ENCODE measurements around the gene RAB3C.

Gene RAB3C

DNA sequence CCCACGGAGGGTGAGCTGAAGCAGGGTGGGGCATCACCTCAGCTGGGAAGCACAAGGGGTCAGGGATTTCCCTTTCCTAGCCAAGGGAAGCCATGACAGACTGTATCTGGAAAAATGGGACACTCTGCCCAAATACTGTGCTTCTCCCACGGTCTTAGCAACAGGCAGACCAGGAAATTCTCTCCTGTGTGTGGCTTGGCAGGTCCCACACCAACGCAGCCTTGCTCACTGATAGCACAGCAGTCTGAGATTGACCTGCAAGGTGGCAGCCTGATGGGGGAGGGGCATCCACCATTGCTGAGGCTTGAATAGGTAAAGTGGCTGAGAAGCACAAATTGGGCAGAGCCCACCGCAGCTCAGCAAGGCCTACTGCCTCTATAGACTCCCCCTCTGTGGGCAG lies 23.2 kb downstream of the RAB3C start:
- DNase-seq = no peak

DNA sequence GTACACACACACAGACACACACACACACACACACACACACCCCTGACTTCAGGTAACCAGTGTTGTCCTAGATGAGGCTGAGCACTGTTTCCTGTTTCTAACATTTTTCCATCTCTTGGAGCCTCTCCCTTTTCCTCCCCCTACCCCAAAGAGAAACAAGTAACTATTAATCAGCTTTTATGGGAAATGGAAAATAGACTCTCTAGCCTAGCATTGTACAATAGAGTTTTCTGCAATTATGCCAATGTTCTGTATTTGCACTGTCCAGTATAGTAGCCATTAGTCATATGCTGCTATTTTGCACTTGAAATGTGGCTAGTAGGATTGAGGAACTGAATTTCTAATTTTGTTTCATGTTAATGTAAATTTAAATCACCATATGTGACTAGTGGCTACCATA lies 33.1 kb downstream of the RAB3C start:
- no peak for DNase-seq

DNA sequence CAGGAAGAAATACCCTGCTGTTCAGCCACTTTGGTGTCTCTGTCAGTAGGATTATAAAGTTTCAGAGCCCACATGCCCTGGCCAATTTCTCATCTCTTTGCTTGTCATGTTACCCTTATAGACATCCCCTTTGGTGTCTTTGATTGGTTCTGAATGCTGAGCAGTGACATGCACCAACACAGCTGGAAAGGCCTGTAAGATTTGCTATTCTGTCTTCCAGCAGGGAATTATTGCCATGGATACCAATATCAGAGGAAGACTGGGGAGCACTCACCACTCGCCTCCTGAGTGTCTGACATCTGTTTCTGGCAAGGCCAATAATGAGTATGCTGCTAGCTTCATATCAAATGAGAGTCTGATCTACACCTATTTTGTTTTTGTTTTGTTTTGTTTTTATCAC lies 34.4 kb downstream of the RAB3C start:
- DNase-seq = no peak

DNA sequence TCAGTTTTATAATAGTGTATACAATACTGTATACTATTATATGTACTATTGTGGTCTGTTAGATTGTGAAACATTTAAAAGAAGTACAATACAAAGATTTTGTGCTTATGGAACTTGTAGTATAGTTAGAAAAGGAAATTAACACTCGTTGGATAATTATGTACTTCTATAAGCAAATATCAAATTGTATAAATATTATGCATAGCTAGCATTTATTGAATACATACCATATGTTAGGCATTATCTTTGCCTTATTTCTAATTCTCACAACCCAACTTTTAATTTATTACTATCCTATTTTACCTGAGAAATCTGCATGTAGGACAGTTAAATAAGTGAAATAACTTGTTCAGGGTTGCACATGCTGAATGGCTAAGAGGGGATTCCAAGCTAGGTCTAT lies 37.5 kb downstream of the RAB3C start:
- no peak for DNase-seq

DNA sequence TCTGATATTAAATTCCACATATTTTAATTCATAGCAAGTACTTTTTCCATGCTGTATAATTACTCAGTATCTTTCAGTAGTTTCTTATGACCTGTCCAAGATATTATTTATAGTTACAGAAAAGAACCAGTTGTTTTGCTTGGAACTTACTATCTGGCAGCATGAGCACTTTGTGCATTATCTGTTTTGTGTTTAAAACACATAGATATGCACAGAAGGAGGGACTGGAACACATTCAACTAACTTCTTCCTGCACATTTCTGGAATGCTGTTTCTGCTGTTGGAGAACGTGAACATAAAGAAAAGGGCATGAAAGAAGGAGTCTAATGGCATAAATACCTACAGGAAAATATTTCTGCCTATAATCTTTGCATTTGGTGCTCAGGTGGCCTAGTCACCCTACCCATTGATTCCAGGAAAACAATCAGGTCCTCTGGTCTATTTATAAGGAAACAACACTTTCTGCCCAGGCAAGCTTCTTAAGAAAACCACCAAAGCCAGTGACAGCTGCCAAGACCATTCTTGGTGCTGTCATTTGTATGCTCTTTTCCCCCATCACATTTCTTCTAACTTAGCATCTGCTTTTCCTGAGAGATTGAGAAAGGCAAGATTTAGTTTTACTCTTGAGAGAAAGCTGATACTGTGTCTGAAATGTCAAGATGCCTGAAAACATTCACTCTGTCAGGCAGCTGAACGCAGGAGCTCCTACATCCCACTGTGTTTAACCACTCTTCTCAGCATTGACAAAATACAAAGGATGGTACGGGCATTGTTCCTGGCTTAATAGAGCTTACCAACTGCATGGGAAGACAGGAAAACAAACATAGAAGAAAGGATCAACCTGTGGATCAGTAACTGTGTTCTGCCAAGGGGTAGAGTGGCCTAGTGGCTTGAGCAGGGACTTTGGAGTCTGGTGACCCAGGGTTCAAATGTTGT lies 40.3 kb downstream of the RAB3C start:
- DNase-seq = peak; percentile 1

DNA sequence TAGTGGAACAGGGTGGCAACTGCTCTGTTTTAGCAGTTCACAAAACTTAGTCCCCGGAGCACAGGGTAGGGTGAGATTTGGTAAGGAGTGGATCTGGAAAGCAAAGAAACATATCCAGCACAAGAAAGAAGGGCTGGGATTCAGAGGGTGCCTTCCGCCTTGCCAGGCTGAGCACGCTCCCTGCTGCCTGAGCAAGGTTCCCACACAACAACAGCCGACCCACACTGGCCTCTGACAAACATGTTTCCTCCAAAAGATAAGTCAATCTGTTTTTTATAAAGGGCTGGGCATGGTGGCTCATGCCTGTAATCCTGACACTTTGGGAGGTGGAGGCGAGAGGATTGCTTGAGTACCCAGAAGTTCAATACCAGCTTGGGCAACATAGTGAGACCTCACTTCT lies 45.8 kb downstream of the RAB3C start:
- no peak for DNase-seq

DNA sequence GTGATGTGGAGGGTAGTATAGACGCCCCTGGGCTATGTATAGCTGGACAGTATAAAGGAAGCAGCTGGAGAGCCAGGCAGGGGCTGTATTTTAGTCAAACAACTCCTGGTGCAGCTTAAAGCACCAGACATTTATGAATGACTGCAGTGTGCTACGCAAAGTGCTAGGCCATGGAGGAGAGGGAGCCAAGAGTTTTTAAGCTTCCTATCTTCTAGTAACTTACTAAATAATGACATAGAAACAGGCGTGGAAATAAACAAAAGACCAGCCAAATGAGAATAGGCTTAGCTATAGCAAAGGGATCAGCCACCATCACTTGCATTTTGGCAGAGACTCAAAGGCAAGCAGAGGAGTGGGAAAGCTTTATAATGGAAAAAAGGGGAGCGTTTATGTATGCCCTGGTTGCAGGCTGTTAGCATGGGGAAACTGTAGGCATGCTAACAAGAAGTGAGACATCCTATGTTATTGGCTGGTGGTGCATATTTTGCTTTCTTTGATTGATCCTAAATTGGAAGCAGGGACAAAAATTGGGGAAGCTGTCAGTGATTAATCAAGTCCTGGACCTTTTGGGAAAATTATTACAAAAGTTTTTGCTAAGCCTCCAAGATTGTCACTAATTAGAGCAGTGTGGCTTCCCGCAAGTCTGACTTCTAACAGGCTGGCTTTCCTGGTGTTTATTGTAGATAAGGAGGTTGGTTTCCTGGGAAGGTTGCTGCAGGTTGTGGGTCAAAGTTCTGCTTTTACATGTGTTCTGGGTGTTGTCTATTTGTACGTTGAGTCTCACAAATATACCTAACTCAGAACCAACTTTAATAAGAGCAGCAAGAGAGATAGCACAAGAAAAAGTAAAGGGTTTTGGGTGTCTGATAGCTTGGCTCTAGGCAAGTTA lies 46.6 kb downstream of the RAB3C start:
- DNase-seq = no peak

DNA sequence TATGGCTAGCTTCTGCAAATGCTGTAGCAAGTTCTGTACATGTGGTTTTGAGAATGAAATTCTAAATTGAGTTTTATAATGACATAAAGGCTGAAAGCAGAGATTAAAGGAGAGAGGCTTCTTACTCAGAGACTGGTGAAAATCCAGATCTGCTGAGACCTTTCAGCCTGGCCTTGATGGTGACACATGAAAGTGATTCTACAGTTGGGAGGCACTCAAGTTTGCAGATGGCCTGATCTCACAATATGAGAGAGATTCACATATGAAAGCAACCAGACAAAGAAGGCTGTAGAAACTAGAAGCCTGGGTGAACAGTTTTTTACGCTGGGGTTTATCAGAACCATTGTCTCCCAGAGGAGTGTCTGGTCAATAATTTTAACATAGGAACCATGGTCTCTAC lies 49.0 kb downstream of the RAB3C start:
- no peak for DNase-seq

DNA sequence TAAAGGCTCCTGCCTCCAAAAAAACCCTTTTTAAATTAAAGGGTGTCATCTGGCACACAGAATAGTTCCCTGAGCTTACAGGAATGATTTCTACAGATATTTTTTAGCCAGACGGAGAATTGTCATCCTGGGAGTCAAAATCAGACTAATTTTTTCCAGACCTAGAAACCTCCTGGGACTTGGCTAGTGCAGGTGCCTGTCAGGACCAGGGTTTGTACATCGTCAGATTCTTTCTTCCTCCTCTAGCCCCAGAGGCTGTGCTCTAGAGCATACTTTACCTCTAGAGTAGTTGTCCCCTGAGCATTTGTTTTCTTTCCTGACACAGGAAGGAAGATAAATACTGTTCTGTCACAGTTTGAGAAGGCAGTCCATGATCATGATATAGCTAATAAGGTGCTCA lies 52.5 kb downstream of the RAB3C start:
- DNase-seq = no peak

DNA sequence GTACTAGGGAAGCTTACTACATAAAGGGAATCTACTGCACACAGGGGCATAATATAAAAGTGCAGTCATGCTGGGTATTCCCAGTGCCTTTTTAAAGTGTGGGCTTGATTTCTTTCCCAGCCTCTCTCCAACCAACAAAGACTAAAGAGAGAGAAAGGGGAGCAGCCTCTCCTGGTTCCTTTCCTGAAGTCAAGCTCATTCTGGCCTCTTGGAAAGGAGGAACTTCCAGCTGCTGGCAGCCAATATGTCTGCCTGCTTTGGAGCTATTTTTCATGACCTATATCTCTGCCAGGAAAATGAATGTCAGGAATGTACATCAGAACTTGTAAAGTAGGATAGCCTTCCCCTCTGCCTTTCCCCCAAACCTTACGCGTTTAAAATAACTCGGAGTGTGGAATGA lies 57.1 kb downstream of the RAB3C start:
- no peak for DNase-seq

DNA sequence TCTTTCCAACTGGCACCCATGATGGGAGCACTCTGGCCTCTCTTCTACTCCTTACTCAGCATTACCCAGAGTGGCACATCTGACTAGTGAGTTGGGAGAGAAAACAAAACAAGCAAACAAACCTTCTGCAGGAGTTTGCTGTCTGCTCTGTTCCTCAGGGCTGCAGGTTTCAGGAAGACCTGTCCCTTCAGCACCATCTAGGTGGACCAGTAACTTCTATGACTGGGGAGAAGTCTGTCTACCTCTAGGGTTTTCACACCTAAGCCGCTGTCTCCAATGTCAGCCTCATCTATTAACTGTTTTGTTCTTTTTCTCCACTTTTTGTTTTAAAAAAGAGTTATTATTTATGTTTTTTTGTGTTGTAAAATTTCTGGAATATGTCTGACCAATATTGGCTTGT lies 58.7 kb downstream of the RAB3C start:
- no peak for DNase-seq

DNA sequence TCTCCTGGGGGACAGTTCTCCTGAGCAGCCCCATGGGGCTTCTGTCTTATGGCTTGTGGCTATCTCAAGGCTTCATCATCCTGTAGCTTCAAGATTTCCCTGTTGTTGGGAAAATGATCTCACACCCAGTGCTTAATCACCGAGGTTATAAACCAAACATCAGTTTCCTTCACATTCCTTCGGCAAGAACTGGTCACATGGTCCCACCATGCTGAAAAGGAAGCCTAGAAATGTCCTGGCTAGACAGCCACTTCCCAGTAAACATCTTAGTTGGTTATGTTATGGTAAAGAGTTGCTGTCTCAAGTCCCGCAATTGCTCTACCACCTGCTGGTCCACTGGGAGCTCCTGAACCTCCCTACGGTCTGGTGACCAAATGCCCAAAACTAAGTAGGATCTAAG lies 66.0 kb downstream of the RAB3C start:
- no peak for DNase-seq

DNA sequence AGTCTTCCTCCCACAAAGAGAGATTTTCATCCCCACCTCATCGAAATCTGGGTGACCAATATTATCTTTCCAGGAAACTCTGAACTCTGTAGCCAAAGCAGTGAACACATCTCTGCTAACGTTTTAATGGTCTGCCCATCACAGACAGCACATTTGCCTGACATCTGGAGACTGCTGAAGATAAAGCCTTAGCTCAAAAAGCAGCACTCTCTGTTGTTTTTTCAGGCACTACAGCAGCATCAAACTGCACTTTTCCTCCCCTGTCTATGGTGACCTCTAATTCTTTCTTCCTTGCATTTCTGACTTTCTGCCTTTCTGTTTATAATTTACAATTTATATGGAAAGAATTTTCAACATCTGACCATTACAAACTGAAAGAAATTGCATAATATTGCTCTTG lies 66.8 kb downstream of the RAB3C start:
- DNase-seq = no peak

DNA sequence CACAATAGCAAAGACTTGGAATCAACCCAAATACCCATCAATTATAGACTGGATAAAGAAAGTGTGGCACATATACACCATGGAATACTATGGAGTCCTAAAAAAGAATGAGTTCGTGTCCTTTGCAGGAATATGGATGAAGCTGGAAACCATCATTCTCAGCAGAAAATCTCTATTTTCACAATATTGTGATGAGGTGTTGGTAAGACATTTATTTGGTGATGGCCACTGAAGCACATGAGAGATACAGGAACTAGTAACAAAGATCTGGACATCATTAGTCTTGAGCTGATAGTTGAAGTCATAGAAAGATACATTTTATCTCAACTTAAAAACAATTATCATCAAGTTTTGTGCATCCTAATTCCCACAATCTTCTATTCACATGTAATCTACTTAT lies 70.6 kb downstream of the RAB3C start:
- no peak for DNase-seq

DNA sequence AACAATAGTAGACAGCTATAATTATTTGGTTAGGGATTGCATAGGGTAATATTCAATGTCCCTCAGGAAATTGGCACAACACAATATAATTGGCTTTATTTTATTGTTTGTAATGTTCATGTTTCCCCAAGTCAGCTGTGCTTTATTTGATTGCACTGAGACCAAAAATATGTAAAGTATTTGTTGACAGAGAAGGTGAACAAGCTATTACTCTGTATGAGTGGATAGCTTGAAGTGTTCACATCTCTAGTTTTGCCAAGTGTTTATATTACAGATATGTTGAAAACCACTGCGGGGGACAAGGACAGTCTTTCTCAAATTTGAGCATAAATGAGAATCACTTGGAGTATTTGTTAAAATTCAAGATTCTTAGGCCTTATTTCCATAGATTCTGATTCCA lies 83.3 kb downstream of the RAB3C start:
- no peak for DNase-seq

DNA sequence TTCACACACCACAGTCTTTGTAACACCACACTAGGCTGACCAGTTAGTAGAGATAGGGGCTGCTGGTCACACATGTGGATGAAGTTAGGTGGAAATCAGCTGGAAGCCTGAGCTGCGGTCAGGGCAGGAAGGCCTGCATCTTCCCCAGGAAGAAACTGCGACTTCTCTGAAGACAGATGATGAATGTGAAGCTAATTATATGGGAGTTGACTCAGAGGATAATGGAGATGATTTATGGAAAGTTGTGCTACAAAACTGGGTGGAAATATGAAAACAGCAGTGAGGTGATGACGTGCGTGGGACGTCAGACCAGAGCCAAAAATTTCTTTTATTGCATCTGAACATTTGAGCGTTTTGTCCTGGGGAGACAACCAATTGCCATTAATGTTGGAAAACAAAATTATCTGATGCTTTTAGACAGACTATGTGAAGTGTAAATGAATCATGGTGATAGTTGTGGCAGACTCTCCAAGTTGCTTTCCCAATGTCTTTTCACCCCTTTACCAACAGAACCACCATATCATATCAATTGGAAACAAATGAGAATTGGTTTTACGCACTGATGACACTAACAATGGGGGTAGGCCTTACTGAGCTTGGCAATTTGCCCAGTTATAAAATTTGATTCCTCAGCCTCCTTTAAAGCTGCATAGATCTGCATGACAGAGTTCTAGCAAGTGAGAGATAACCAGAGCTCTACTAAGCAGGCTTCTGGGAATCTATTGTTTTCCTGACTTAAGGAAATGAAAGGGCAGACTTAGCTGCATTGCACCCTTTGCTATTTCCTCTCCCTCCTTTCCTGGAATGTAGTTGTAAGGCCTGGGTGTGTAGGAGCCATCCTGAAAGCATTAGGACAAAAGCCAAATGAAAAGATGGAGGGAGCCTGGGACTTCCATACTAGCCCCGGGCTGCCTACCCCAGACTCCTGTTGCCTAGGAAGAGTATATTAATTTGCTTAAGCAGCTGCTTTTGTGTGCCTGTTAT lies 84.0 kb downstream of the RAB3C start:
- peak; percentile 2 for DNase-seq

DNA sequence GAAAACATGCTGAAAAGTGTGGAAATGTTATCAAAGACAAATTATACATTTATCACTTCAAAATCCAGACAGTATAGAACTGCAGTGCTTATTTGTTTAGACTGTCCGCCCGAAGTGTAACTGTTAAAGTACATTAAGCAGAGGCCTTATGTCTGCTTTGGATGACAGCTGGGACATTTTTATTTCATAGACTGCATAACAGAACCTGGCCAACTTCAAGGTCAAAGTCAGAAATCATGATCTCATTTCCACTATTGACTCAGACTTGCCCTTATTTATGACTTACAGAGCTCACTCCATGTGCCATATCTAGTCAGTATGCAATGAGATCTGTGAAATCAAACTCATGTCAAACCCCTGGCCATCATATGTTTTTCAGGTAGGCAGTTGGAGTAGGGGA lies 87.7 kb downstream of the RAB3C start:
- no peak for DNase-seq

DNA sequence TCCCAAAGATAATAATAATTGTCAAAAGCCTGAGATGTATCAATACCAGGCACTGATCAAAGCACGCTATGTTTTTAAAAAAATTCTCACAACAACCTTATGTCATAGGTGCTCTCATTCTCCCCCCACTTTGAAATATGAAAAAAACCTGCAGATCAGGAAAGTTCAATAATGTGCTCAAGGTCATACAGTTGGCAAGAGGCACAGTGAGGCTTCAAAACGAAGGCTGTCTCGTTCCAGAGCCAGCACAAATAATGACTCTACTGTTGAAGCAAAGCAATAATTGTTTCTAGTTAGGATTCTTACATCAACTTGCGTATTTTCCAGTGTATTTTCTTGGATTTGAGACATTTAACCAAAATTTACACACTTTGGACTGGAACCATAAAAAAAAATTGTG lies 88.3 kb downstream of the RAB3C start:
- no peak for DNase-seq

DNA sequence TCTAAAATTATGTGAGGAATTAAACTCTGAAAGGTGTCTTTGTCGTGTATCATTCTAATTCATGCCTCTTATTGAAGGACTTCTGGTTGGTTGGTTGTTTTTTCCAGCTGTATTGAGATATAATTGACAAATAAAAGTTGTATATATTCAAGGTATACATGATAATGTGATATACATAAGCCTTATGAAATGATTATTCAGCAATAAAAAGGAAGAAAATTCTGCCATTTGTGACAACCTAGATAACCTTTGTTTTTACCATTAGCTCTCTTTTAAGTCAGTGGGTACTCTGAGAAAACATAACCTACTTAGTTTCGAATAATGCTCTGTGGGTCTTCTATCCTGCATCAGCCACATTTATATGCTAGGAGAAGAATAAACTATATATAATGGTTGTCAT lies 89.6 kb downstream of the RAB3C start:
- DNase-seq = no peak

DNA sequence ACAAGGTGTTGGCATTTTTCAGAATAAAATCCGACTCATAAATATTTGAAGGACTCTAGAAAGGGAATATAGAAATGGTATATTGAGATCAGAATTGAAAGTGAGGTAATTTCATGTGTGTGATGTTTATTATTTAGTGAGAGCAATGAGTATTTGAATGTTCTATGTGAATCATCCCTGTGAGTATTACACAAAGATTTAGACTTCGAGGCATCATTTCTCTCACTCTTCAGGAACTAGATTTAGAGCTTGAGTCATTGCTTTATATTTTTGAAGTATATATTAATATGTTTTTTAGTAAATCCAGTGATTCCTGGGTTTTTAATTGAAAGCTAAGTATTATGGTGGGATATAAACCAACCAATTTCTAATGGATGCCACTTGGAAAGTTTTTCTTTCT lies 91.2 kb downstream of the RAB3C start:
- no peak for DNase-seq

DNA sequence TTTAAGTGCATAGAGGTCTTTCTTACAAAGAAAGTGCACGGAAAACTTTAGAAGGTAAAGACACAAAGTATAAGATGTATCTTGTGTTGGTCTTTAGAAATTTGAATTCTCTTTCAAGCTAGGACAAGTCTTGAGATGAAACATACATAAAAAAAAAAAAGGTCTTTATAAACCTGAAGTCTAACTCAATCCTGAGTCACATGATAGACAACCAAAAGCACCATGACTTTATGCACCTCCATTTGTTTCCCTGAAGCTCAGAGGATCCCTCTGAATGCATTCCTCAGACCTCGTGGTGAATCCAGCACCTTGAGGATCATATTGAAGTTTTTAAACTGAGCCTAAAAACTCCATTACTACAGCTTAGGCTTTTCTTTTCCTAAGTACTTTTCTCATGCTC lies 91.8 kb downstream of the RAB3C start:
- DNase-seq = no peak

DNA sequence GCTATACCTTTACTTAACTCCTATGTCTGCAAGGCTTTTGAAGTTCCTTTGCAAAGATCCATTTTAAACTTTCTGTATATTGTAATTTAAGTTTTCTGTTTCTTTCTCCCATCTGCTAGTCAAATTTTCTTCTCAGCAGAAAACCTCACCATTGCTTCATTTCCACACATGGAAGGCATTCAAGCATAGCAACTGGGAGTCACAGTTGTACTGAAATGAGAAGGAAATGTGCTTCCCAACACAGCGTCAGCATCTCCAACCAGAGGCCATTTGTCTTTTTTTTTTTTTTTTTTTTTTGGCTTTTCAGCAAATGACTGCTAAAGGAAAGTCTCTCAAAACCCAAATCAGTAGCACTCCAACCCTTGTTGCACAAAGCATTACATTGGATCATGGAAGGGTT lies 92.5 kb downstream of the RAB3C start:
- no peak for DNase-seq

DNA sequence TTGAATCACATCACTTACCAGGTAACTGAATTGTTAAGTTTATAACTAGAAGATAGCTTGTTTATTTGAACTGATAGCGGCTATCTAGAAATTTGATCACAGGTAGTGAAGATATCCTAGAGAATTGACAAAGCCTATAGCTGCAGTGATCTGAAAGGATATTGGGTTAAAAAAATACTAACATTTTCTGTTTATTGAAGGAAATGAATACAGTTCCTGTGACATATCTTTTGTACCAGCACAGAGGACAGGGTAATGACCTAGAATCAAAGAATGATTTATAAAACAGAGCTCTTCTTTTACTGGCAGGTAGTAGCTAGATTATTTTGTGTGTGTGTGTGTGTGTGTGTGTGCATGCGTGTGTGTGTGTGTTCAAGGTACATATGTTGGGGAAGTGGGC lies 94.8 kb downstream of the RAB3C start:
- no peak for DNase-seq

All from NCI-H146 (cell line).